Mucosa of descending colon (tissue), 3 donors: Measurements from ENCODE around the gene RAI14. TPM values are rescaled to one million over a fixed set of nuclear protein-coding genes. Genes with fewer than 3 reads are reported as not detected.

Source experiments
- ATAC-seq: fragments of 200-7000 bp; cut with Tn5 transposase; one replicate; pipeline ENCODE4 v1.9.1; 2020; ENCODE audit warnings: mild to moderate bottlenecking, moderate library complexity
- DNase-seq, 3 donors: peaks; one replicate each; pipeline ENCODE4 v3.0.0-alpha.2; 2020
- H3K36me3 ChIP-seq: fragments of 200-600 bp; one replicate; pipeline ENCODE4 v1.8.0; 2021; ENCODE audit warnings: low read depth, mild to moderate bottlenecking
- H3K4me1 ChIP-seq: fragments of 200-600 bp; one replicate; pipeline ENCODE4 v1.8.0; 2021; ENCODE audit warnings: low read depth, mild to moderate bottlenecking
- H3K4me3 ChIP-seq: fragments of 200-600 bp; one replicate; pipeline ENCODE4 v1.8.0; 2021; ENCODE audit warnings: mild to moderate bottlenecking
- H3K9me3 ChIP-seq: fragments of 200-600 bp; one replicate; pipeline ENCODE4 v1.8.0; 2021; ENCODE audit warnings: mild to moderate bottlenecking
- CTCF ChIP-seq: fragments of 200-600 bp; IDR thresholded peaks from one replicate; pipeline ENCODE4 v1.8.0; 2022; ENCODE audit warnings: antibody characterized with exemption, mild to moderate bottlenecking
- intact Hi-C, 2 donors: fragments of 100-400 bp; cut with DNase I in 1 of 2; cut with micrococcal nuclease in 1 of 2; formaldehyde crosslinking; loops; one replicate each; pipeline versions ENCODE4 v1.11.0 to v1.11.1; 2022; cut with DNase I, micrococcal nuclease
- total RNA-seq, 3 donors: library from RNA; stranded (reverse); fragmentation: NEBNext Ultra II Directional in 2 of 3; extraction: Animal tissue kit (Norgen Biotek cat#: 25700) in 2 of 3; gene quantifications; one replicate each; pipeline versions ENCODE4 v1.2.1 to v1.2.4, GENCODE V29; 2021 to 2023
- donor health status: DM: no; HTN: no; CAD: no; lungs with moderate emphysema.
- donor health status: DM: no; HTN: no; CAD: no.
- donor health status: DM: no; HTN: yes; CAD: no.

RAI14 gene
- total RNA-seq, 3 donors from 2014 or later: 14.0 to 41.0 (median 23.4) TPM

- DNase-seq: no peak
- no peaks in the 10 kb centered on the region for H3K4me1 ChIP-seq
- ATAC-seq: no peak
- no peaks in the 10 kb centered on the region for H3K9me3 ChIP-seq
- TF ChIP-seq CTCF: no peak
- no peak overlapping the region for H3K4me3 ChIP-seq
- intact Hi-C loops: no loop called here
- no peaks in the 10 kb centered on the region for H3K36me3 ChIP-seq
Observed at GRCh38 chr5:34870382-34870781, 214.3 kb downstream of the RAI14 start.

- no peaks in the 10 kb centered on the region for H3K4me1 ChIP-seq
- DNase-seq (no peak), ATAC-seq (no peak)
- H3K36me3 ChIP-seq: no peaks in the 10 kb centered on the region
- intact Hi-C loops: no loop called here
- no peak for TF ChIP-seq CTCF
- no peaks in the 10 kb centered on the region for H3K9me3 ChIP-seq
- H3K4me3 ChIP-seq: no peak overlapping the region
Observed at GRCh38 chr5:34876275-34876674, 220.1 kb downstream of the RAI14 start.

GRCh38 chr5:34881246-34881645 lies 225.1 kb downstream of the RAI14 start:
- ATAC-seq (no peak), DNase-seq (no peak)
- intact Hi-C loops: no loop called here
- no peak for TF ChIP-seq CTCF
- Histone ChIP-seq H3K36me3 (no peaks in the 10 kb centered on the region), H3K4me3 (no peak overlapping the region), H3K9me3 (no peaks in the 10 kb centered on the region), H3K4me1 (no peaks in the 10 kb centered on the region)

Other genes with a start within 250 kb of the RAI14 start
- gene TTC23L, start 182.8 kb downstream of the RAI14 start, total RNA-seq: under 1 TPM in 2 of 3 donors, not detected in 1; 0.29 to 0.43 TPM